Measurements from ENCODE around the gene RNF214.
A peak's percentile ranks its signal among the peaks of the same experiment; 100 is the strongest.
"Not testable (repeated sequence)": the region's sequence is repeated elsewhere in the genome, so short reads cannot be mapped to it uniquely, and the experiment has no call there.

Gene RNF214

DNA sequence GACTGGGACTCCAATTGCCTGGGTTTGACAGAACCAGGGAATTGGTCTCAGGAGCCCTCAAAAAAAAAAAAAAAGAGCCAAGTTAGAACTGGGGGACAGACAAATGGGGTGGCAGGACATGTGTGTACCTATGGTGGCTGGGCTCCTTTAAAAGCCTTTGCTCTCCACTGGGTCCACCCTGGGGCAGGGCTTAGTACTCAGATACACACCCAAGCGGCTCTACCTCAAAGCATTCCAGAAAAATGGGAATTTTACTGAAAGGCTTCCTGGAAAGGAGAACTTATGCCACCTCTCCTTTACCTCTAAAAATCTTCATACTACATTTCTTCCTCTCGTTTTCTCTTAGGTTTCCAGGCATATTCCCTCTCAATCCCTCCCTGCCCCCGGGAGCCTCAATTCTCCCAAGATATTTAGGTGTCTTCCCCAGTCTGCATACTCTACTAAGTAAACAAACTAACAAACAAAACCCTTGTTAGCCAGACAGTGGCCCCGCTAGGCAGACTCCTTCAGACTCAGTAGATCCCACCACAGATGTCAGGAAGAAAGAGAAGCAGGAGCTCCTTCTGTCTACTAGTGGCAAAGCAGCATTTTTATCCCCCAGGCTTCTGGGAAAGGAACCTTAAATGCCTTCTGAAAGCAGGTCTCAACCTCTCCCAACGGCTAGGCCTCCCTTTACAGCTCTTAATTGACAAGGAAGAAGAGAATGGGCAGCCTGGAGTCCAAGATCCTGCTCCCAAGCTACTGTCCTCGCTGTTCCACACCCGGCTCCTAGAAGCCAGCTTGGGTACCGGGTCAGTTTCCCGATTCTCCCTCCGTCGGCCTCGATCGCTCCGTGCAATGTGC, 1.3 kb upstream of the RNF214 start:
- no peak for DNase-seq (ENCODE audit: low spot score)

GRCh38 chr11:117231842-117232091, 704 bp upstream of the RNF214 start, which contains the start of gene PCSK7:
TSS of gene PCSK7 (minus strand) at chr11:117232073. CDS start at chr11:117229844, 2,229 bp downstream.
- no peak for DNase-seq (ENCODE audit: low spot score)

DNA sequence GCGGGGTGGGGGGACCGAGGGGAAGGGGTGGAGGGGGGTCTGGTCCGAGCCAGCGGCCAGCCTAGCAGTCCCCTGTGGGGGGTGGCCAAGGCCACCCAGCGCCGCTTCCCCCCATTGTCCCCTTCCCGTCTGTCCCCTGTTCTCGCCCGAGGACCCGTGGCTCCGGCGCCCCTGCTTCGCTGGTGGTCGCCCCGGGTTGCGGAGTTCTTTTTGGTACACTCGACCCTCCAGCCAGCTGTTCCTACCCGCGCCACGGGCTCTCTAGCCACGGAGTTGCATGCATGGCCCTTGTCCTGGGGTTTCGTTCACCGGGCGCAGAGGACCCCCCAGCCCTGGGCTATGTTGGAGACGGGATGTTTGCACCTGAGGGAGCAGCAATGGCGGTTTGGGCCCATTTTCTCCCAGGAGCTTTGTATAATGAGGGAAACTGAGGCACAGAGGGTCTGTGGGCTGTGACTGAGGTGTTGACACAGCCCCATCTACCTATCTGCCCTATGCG, 489 bp downstream of the RNF214 start:
- no peak for DNase-seq (ENCODE audit: low spot score)

- DNase-seq (ENCODE audit: low spot score) = no peak
These were observed 5.8 kb downstream of the RNF214 start for GRCh38 chr11:117238221-117238620.

GRCh38 chr11:117239295-117239694, 6.8 kb downstream of the RNF214 start:
- DNase-seq (ENCODE audit: low spot score) = no peak

DNA sequence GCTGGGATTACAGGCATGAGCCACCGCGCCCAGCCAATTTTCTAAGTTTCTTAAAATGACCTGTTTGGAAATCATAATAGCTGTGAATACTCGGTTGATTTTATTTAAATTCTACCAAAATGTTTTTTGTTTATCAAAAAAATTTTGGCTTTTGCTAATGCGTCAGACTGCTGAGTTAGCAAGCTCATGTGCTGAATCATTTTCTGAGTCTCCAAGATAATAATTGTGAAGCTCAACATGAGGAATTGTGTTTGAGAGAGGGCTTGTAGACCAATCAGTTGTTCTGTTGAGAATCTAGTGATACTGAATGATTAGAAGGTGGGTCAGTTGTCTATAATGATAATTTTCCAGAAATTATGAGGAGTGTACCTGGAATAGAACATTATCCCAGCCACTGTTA, 15.9 kb downstream of the RNF214 start:
- no peak for DNase-seq (ENCODE audit: low spot score)

DNA sequence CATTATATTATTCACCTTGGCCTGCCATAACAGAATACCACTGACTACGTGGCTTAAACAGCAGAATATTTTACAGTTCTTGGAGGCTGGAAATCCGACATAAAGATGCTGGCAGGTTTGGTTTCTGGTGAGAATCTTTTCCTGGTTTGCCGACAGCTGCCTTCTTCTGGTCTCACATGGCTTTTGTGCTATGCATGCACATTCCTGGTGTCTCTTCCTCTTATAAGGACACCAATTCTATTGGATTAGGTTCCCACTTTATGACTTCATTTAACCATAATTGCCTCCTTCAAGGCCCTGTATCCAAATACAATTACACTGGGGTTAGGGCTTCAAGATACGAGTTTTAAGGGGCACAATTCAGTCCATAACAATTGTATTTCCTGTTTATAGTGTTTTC, 17.1 kb downstream of the RNF214 start:
- DNase-seq (ENCODE audit: low spot score) = no peak

DNA sequence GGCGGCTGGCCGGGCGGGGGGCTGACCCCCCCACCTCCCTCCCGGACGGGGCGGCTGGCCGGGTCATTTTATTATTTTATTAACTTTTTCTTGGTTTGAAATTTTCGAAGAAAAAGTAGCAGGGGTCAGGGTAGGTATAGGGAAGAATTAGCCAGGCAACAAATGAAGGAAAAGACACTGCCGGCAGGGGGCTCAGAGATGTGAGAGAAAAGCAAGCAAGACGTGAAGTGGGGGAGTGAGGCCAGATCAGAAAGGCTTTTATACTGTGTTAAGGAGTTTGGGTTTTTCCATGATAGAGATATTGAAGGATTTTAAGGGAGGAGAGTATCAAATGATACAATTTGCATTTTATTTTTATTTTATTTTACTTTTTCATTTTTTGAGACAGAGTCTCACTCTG, 19.0 kb downstream of the RNF214 start:
- no peak for DNase-seq (ENCODE audit: low spot score)

GRCh38 chr11:117255966-117256365, 23.5 kb downstream of the RNF214 start:
- no peak for DNase-seq (ENCODE audit: low spot score)

DNA sequence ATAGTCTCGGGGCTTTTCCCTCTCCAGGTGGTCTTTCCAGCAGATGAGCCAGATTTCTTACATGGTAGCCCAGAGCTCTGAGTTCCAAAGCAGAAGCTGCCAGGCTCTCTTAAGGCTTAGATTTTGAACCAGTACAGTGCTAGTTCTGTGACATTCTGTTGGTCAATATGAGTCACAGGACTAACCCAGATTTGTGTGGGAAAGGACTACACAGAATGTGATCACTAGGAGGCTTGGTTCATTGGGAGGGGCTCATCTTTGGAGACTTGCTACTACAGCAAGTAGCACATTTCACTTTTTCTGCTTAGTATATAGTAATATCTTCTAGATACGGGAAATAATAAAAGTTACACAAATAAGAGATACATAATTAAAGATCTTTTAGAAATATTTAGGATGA, 24.1 kb downstream of the RNF214 start:
- no peak for DNase-seq (ENCODE audit: low spot score)

DNA sequence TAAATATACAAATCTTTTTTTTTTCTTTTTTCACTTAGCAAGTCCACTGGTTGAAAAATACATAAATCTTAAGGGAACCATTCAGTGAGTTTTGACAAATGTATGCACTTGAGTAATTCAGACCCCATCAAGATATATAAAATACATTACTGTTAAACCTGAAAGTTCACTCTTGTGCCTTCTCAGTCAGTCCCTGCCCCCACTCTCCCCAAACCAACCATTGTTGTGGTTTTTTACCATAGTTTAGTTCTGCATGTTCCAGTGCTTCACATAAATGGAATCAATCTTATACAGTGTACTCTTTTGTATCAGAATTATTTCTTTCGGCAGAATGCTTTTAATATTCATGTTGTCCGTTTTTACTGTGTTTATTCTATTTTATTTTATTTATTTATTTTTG, 26.1 kb downstream of the RNF214 start:
- DNase-seq (ENCODE audit: low spot score) = no peak

DNA sequence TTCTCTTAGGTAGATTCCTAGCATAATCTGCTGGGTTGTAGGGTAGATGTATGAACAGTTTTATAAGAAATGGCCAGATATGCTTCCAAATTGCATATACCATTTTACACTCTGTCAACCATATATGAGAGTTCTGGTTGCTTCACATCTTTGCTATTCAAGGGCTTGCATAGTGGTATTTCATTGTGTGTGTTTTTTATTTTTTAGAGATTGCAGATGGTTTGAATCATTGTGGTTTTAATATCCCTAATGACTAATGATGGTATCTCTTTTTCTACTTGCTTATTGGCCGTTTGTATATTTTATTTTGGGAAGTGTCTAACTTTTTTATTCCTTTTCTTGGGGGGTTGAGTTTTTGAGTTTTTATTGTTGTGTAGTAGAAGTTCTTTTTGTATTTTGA, 26.9 kb downstream of the RNF214 start:
- no peak for DNase-seq (ENCODE audit: low spot score)

DNA sequence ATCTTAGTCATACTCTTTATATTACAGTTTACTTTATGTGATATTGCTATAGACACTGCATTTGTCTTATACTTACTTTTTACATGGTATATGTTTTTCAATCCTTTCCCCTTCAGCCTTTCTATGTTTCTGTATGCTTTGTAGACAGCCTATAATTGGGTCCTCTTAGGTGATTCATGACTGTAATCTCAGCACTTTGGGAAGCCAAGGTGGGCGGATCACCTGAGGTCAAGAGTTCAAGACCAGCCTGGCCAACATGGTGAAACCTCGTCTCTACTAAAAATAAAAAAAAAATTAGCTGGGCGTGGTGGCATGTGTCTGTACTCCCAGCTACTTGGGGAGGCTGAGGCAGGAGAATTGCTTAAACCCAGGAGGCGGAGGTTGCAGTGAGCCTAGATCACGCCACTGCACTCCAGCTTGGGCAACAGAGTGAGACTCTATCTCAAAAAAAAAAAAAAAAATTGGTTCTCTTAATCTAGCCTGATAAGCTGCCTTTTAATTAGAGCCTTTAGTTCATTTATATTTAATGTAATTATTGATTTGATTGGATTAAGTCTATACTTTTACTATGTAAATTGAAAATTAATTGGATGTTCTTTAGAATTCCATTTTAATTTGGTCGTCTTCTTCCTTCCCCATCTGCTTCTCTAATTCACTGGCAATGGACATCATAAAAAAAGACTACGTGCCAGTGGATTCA, 32.3 kb downstream of the RNF214 start:
- DNase-seq (ENCODE audit: low spot score) = not testable (repeated sequence)

GRCh38 chr11:117265745-117266144, 33.3 kb downstream of the RNF214 start:
- no peak for DNase-seq (ENCODE audit: low spot score)

GRCh38 chr11:117269856-117270255, 37.4 kb downstream of the RNF214 start:
- no peak for DNase-seq (ENCODE audit: low spot score)

DNA sequence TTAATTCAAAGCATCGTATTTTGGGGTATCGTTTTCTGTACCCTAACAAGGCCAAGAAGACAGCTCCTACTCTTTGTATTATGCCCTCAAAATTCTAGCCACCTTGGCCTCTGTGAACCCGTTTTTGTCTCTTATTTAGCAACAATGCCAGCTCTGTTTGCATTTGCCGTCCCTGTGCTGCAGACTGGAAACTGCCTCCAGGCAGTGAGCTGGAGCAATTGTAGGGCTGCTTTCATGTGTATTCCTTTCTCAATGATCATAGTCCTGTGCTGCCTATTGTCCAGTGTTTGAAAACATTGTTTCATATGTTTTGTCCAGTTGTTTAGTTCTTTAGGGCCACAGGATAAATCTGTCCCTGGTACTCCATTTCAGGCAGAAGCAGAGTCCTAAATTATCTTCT, 38.7 kb downstream of the RNF214 start:
- no peak for DNase-seq (ENCODE audit: low spot score)

- DNase-seq (ENCODE audit: low spot score) = not testable (repeated sequence)
These were observed 39.7 kb downstream of the RNF214 start for GRCh38 chr11:117272175-117272574.

- DNase-seq (ENCODE audit: low spot score) = no peak
These were observed 41.2 kb downstream of the RNF214 start for GRCh38 chr11:117273550-117274289.

DNA sequence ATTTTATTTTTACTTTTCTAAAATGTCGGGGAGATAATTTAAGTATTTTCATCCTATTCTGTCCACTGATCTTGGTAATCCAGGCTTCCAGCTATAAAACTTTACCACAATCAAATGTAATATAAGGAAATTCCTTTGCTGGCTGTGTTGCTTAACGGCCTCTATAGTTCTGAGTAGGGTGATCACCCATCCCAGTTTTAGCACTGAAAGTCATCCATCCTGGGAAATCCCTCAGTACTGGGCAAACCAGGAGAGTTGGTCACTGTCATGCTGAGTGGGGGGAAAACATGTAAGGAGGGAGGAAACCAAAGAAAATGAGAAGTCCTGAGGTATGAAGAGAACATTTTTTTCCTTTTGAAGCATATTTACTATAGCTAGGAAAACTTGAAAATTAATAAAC, 45.9 kb downstream of the RNF214 start:
- no peak for DNase-seq (ENCODE audit: low spot score)

DNA sequence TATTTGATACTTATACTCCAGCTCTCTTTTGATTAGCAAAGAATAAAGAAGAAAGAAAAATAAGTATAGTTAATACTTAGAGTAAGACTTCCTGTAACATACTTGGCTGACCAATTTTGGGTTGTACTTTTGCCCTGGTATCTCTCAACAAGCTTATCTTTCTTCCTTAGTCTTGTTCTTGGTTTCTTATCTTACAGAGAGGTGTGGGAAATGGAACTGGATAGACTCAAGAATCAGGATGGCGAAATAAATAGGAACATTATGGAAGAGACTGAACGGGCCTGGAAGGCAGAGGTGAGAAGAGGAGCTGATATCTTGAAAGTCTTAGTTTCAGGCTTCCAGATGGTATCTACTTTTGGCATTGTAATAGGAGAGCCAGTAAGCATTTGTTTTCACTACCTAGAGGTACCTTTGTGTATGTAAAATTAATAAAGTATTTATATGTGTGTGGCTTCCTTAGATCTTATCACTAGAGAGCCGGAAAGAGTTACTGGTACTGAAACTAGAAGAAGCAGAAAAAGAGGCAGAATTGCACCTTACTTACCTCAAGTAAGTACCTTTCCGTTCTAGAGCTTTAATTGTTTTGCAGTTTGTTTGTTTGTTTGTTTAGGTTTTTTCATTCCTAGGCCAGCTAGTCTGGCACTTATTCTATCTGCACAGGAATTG, 47.4 kb downstream of the RNF214 start:
- no peak for DNase-seq (ENCODE audit: low spot score)

DNA sequence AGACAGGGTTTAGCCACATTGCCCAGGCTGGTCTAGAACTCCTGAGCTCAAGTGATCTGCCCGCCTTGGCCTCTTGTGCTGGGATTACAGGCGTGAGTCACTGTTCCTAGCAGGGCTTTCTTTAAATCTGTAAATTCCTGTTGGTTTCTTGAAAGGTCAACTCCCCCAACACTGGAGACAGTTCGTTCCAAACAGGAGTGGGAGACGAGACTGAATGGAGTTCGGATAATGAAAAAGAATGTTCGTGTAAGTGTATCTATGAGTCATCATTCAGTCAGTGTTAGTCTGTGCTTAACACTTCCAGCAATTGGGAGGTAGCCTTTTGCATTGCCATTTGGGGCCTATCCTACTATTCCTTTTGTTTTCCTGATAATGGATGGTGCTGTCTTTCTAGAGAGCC, 48.7 kb downstream of the RNF214 start:
- DNase-seq (ENCODE audit: low spot score) = peak; percentile 51

DNA sequence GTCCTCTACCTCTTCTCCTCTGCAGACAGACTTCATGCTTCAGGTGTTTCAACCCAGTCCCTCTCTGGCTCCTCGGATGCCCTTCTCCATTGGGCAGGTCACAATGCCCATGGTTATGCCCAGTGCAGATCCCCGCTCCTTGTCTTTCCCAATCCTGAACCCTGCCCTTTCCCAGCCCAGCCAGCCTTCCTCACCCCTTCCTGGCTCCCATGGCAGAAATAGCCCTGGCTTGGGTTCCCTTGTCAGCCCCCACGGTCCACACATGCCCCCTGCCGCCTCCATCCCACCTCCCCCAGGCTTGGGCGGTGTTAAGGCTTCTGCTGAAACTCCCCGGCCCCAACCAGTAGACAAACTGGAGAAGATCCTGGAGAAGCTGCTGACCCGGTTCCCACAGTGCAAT, 49.4 kb downstream of the RNF214 start:
- DNase-seq (ENCODE audit: low spot score) = no peak

Data from Ammon's horn (tissue), 1 donor.